Esophagus mucosa (tissue), 1 donor: ENCODE data around the gene WDSUB1. TPM values are rescaled to one million over a fixed set of nuclear protein-coding genes. Genes with fewer than 3 reads are reported as not detected.
A peak's percentile ranks its signal among the peaks of the same experiment; 100 is the strongest.

ENCODE experiments used
- ATAC-seq: fragments of 200-7000 bp; cut with Tn5 transposase; one replicate; pipeline ENCODE4 v1.9.1; 2020
- total RNA-seq: library from RNA; stranded (reverse); gene quantifications from one replicate; pipeline ENCODE4 v1.2.4, GENCODE V29; 2023
- donor health status: DM: yes; HTN: yes; CAD: no.

Gene WDSUB1
- total RNA-seq = 7.5 TPM

- peak; percentile 17 for ATAC-seq
Observed at GRCh38 chr2:159285929-159286708, at the start of gene WDSUB1. Gene WDSUB1 (minus strand): TSS chr2:159286703. CDS start chr2:159283069, 3,634 bp downstream.

- peak; percentile 70 for ATAC-seq
Observed at GRCh38 chr2:159326569-159327255, 40.2 kb upstream of the WDSUB1 start.

GRCh38 chr2:159322419-159322818 lies 35.9 kb upstream of the WDSUB1 start:
- no peak for ATAC-seq

GRCh38 chr2:159317392-159318088 lies 31.0 kb upstream of the WDSUB1 start:
- ATAC-seq = no peak

GRCh38 chr2:159307942-159308341 lies 21.4 kb upstream of the WDSUB1 start:
- ATAC-seq = no peak

- peak; percentile 43 for ATAC-seq
Observed at GRCh38 chr2:159300586-159300985, 14.1 kb upstream of the WDSUB1 start.

GRCh38 chr2:159298967-159299366 lies 12.5 kb upstream of the WDSUB1 start:
- no peak for ATAC-seq

GRCh38 chr2:159297042-159297707 lies 10.7 kb upstream of the WDSUB1 start:
- peak; percentile 87 for ATAC-seq

GRCh38 chr2:159292157-159292556 lies 5.7 kb upstream of the WDSUB1 start:
- no peak for ATAC-seq

- no peak for ATAC-seq
Observed at GRCh38 chr2:159290289-159290907, 3.9 kb upstream of the WDSUB1 start.

GRCh38 chr2:159287733-159288132 lies 1.2 kb upstream of the WDSUB1 start:
- ATAC-seq = no peak

GRCh38 chr2:159286709-159287441 lies 372 bp upstream of the WDSUB1 start:
- peak; percentile 100 for ATAC-seq

- ATAC-seq = no peak
Observed at GRCh38 chr2:159285433-159285832, 1.1 kb downstream of the WDSUB1 start.

- ATAC-seq = no peak
Observed at GRCh38 chr2:159283529-159283928, 3.0 kb downstream of the WDSUB1 start.

GRCh38 chr2:159281002-159281401 lies 5.5 kb downstream of the WDSUB1 start:
- ATAC-seq = no peak

GRCh38 chr2:159279700-159280099 lies 6.8 kb downstream of the WDSUB1 start:
- ATAC-seq = no peak

- no peak for ATAC-seq
Observed at GRCh38 chr2:159275111-159275510, 11.4 kb downstream of the WDSUB1 start.

- ATAC-seq = no peak
Observed at GRCh38 chr2:159272156-159272555, 14.3 kb downstream of the WDSUB1 start.

GRCh38 chr2:159270744-159271379 lies 15.6 kb downstream of the WDSUB1 start:
- no peak for ATAC-seq

- no peak for ATAC-seq
Observed at GRCh38 chr2:159267921-159268320, 18.6 kb downstream of the WDSUB1 start.

- no peak for ATAC-seq
Observed at GRCh38 chr2:159266554-159266953, 19.9 kb downstream of the WDSUB1 start.
